Stimulated activated naive CD8-positive, alpha-beta T cell treated with anti-CD3 and anti-CD28 coated beads, Interleukin-15, Interleukin-2, amounts not matched to agents 100 ng/mL and 50 ng/mL, for 24 hours (primary cell): ENCODE results near the gene GSS.

Source experiments
- H3K27ac Mint-ChIP-seq: one replicate; pipeline ENCODE4 v1.8.0; 2021; ENCODE audit warnings: mild to moderate bottlenecking, mixed read lengths
- H3K27me3 Mint-ChIP-seq: one replicate; pipeline ENCODE4 v1.8.0; 2021; ENCODE audit warnings: mixed read lengths
- H3K36me3 Mint-ChIP-seq: one replicate; pipeline ENCODE4 v1.8.0; 2021; ENCODE audit warnings: low read depth, mixed read lengths
- H3K4me1 Mint-ChIP-seq: one replicate; pipeline ENCODE4 v1.8.0; 2021; ENCODE audit warnings: low read depth, mixed read lengths
- H3K4me3 Mint-ChIP-seq: one replicate; pipeline ENCODE4 v1.8.0; 2021; ENCODE audit warnings: mild to moderate bottlenecking, mixed read lengths
- H3K9me3 Mint-ChIP-seq: one replicate; pipeline ENCODE4 v1.8.0; 2021; ENCODE audit warnings: mixed read lengths

The GSS gene

DNA sequence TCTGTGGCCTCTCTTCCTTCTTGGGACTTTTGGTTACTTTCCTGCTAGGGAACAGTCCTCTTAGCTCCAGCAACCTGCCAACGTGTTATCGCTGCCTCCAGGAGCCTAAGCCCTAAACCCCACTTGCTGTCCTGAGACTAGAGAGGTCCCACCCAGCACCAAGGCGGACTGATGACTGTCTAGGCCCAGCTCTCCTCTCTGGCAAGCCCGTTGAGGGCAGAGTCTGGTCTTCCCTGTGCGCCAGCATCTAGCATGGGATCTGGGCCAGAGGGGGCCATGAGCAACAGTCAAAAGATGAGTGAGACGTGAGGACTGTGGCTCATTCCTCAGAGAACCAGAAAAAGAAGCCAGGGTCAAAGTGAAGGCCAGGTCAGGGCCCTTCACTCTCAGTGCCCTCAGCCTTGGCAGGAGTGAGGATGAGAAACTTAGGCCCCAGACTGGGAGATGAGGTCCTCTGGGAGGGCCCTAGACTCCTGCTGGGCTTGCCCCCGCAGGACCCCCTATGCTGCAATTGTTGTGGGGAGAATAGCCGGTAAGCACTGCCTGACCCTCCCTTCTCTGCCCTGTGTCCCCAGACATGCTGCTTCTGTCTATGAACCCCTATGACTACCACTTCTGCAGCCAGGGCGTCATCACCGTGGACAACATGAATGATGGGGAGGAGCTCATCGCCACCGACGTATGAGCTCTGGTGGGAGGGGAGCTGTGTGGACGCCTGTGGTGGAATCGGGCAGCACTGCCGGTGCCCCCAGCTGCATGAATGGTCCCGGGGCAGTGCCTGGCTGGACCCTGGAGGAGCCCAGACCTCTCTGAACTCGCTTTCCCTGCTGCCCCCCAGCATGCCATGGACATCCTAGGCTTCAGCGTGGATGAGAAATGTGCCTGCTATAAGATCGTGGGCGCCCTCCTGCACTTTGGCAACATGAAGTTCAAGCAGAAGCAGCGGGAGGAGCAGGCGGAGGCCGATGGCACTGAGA, 31.0 kb upstream of the GSS start:
- no peaks in the 10 kb centered on the region for H3K9me3 Mint-ChIP-seq
- no peak overlapping the region for H3K4me3 Mint-ChIP-seq
- no peak overlapping the region for H3K27ac Mint-ChIP-seq
- peaks cover 8% of the 10 kb centered on the region for H3K27me3 Mint-ChIP-seq
- H3K36me3 Mint-ChIP-seq = no peaks in the 10 kb centered on the region
- H3K4me1 Mint-ChIP-seq = no peaks in the 10 kb centered on the region

DNA sequence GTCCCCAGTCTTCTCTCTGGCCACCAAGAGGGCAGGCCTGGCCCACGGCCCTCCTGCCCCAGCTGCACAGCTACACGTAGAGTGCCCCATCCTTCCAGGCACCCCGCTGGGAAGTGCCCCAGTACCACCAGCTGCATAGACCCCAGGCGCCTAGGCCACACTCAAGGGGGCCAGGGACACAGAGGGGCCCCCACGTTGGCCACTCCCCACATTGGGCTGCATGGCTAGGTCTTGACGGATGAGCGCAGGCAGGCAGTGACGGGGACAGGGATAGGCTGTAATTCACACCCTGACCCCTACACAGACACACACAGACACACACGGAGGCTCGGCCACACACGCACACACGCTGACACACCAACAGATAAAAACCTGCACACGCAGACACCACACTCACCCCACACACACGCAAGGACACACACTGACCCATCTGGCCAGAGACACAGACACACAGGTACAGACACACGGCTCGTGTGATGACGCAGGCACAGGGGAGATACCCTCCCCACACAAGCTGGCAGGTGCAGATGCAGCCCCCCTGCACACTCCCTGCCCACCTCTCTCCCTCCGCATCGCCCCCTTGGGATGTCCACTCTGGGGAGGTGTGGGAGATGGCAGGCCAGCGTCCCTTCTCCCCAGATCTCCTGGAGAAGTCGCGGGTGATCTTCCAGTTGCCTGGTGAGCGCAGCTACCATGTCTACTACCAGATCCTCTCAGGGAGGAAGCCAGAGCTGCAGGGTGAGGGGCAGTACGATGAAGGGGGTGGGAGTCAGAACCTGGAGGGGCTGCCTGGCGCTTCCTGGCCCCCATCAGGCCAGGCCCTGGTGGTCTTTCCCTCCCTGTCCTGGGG, 30.1 kb upstream of the GSS start:
- Mint-ChIP-seq H3K27ac (peak overlapping the region; percentile 3), H3K27me3 (peaks cover 12% of the 10 kb centered on the region), H3K4me1 (no peaks in the 10 kb centered on the region), H3K4me3 (no peak overlapping the region), H3K9me3 (no peaks in the 10 kb centered on the region), H3K36me3 (no peaks in the 10 kb centered on the region)

DNA sequence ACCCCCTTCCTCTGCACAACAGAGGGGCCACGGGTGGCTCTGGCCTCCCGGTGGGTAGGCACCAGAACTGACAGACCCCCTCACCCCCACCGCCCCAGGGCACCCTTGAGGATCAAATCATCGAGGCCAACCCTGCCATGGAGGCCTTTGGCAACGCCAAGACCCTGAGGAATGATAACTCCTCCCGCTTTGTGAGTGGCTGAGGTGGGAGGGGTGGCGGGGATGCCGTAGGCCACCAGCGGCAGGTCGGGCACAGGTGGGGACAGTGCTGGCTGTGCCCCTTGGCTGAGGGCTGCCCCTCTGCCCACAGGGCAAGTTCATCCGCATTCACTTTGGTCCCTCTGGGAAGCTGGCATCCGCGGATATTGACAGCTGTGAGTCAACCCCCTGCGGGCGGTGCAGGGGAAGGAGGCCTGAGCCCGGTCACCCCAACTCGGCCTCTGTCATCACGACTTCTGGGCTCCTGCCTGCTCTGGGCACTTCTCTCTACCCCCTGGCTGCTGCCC, 29.2 kb upstream of the GSS start:
- no peak overlapping the region for H3K4me3 Mint-ChIP-seq
- H3K27ac Mint-ChIP-seq = peak overlapping the region; percentile 3
- H3K9me3 Mint-ChIP-seq = no peaks in the 10 kb centered on the region
- H3K27me3 Mint-ChIP-seq = peaks cover 12% of the 10 kb centered on the region
- no peaks in the 10 kb centered on the region for H3K36me3 Mint-ChIP-seq
- H3K4me1 Mint-ChIP-seq = no peaks in the 10 kb centered on the region

DNA sequence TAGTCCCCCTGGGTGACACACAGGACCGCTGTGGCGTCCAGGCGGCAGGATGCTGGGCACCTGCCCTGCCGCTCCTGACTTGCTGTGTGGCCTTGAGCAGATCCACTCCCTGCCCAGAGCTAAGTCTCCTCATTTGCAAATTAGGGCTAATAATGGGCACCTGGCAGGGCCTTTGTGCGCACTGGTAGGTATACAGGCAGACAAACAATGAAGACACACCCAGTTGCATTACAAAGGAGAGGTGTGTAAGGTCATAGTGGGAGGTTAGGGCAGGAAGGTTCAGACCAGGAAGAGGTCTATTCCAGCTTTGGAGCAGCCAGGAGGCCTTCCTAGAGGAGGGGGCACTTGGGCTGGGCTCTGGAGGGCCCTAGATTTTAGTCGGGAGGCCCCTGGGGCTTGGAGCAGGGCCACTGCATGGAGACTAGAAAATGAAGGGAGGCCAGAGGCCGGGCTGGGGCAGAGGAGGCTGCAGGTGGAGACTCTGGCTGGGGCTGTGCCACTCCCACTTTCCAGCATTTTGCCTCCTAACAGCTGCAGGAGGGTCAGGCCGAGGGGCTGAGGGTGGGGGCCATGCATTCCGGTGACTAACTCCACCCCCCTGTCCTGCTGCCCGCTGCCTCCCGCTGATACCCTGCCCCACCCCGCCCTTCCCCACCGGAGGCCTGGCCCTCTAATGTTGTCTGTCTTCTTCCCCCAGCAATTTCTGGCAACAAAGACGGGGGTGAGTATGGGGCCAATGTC, 28.6 kb upstream of the GSS start:
- H3K9me3 Mint-ChIP-seq = no peaks in the 10 kb centered on the region
- H3K4me3 Mint-ChIP-seq = no peak overlapping the region
- no peaks in the 10 kb centered on the region for H3K36me3 Mint-ChIP-seq
- no peak overlapping the region for H3K27ac Mint-ChIP-seq
- H3K27me3 Mint-ChIP-seq = peaks cover 12% of the 10 kb centered on the region
- H3K4me1 Mint-ChIP-seq = no peaks in the 10 kb centered on the region

DNA sequence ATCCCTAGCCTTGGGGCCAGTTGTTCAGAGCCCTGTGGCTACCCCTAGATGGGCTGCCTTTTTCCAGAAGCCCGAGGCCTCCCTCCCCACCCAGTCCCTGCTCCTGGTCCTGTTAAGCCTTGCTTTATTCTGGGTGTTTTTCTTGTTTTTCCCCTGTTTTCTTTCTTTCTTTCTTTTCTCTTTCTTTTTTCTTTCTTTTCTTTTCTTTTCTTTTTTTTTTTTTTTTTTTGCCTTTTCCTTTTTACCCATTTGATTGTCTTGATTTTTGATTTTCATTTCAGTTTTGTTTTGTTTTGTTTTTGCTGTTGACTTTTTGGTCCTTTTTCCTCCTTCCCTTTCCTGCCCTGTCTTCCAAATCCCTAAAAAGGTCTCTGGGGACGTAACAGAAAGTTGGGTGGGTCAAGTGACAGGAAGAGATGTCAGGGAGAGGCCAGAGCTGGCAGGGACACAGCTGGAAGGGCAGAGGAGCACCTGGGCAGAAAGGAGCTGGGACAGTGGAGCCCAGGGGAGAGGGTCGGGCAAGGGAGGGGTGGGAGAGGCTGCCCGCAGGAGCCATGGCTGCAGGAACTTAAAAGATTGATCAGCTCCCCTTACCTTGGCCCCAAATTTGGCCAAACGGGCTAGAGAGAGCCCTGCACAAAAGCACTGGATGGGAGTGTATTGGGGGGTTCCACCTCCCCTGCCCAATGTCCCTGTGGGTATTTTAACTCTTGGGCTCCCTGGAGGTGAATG, 27.6 kb upstream of the GSS start:
- Mint-ChIP-seq H3K27me3 (peaks cover 12% of the 10 kb centered on the region), H3K4me1 (no peaks in the 10 kb centered on the region), H3K4me3 (no peak overlapping the region), H3K27ac (no peak overlapping the region), H3K36me3 (no peaks in the 10 kb centered on the region), H3K9me3 (no peaks in the 10 kb centered on the region)

DNA sequence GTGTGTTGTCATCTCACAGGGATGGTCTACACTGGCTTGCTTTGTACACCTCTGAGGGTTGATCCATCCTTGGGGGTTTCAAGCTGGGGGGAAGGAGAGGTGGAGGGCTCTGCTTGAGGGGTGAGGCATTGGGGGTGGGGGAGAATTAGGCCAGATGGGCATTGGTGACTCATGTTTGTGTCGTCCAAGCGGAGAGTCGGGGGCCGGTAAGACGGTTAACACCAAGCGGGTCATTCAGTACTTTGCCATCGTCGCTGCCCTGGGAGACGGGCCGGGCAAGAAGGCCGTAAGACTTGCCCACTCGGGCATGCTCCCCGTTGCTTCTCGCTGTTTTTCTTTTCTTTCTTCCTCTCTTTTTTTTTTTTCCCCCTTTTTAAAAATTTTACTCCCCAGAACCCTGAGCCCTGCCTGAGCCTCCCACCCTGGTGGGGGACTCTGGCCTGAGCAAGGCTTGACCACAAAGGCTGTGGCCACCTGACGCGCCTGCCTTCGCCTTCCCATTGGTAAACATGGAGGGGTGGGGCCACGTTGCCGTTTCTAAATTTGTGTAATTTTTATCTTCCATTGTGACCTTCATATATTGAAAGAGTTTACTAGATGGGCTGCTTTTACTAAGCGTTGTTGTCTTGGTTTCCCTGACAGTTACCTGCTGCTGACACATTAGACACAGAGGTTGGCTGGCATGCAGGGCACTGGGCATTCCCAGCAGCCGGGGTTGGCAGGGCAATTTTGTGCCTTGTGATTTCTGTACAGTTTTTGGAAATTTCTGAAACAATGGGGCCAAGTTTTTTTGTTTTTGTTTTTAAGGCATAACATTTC, 26.9 kb upstream of the GSS start:
- H3K4me3 Mint-ChIP-seq = no peak overlapping the region
- no peaks in the 10 kb centered on the region for H3K9me3 Mint-ChIP-seq
- peaks cover 12% of the 10 kb centered on the region for H3K27me3 Mint-ChIP-seq
- no peaks in the 10 kb centered on the region for H3K4me1 Mint-ChIP-seq
- H3K27ac Mint-ChIP-seq = no peak overlapping the region
- H3K36me3 Mint-ChIP-seq = no peaks in the 10 kb centered on the region

DNA sequence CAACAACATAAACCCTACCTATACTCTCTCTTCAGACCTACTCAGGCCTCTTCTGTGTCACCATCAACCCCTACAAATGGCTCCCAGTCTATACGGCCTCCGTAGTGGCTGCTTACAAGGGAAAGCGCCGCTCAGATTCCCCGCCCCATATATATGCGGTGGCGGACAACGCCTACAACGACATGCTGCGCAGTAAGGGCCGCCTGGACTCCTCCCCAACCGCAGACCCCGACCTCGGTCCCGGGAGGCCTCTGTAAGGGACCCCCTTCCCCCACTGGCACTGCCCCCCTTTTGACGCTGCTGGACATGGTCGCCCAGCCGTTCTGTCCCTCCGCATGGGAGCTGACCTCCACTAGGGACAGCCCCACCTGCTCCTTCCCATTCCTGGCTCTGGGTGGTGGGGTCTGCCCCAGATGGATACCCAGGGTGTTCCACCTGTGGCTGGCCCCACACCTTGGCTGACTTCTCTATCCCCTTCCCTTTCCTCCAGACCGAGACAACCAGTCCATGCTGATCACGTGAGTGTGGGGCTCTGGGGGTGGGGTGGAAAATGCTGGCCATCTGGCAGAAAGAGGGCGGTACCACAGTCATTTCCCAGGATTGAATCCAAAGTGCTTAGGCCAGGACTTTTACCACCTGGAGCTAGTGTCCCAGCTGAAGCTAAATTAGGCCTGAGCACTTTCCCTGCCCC, 25.1 kb upstream of the GSS start:
- H3K27ac Mint-ChIP-seq = no peak overlapping the region
- H3K36me3 Mint-ChIP-seq = no peaks in the 10 kb centered on the region
- H3K4me1 Mint-ChIP-seq = no peaks in the 10 kb centered on the region
- H3K9me3 Mint-ChIP-seq = no peaks in the 10 kb centered on the region
- no peak overlapping the region for H3K4me3 Mint-ChIP-seq
- H3K27me3 Mint-ChIP-seq = peaks cover 19% of the 10 kb centered on the region

DNA sequence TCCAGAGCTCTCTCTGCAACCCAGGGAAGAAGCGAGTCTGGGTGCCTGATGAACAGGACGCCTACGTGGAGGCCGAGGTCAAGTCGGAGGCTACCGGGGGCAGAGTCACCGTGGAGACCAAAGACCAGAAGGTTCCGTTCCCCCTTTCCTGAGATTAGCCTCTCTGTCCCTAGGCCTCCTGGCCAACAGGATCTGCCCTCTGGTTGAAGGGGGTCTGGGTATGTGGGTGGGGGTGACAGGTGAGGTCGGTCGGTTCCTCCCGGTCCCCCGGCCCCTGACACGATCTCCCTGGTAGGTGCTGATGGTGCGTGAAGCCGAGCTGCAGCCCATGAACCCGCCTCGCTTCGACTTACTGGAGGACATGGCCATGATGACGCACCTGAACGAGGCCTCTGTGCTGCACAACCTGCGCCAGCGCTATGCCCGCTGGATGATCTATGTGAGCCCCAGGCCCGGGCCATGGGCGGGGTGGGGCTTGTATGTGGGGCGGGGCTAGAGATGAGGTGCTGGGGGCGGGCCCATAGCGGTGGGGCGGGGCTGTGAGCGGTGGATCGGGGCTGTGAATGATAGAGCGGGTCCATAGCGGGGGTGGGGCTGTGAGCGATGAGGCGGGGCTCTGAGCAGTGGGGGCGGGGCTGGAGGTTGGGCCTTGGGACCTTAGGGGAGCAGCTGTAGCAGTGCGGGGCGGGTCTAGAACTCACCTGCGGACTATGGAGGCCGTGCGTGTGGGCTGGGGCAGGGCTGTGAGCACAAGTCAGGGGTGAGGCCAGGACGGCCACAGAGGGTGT, 24.0 kb upstream of the GSS start:
- Mint-ChIP-seq H3K27ac (no peak overlapping the region), H3K27me3 (peaks cover 19% of the 10 kb centered on the region)

DNA sequence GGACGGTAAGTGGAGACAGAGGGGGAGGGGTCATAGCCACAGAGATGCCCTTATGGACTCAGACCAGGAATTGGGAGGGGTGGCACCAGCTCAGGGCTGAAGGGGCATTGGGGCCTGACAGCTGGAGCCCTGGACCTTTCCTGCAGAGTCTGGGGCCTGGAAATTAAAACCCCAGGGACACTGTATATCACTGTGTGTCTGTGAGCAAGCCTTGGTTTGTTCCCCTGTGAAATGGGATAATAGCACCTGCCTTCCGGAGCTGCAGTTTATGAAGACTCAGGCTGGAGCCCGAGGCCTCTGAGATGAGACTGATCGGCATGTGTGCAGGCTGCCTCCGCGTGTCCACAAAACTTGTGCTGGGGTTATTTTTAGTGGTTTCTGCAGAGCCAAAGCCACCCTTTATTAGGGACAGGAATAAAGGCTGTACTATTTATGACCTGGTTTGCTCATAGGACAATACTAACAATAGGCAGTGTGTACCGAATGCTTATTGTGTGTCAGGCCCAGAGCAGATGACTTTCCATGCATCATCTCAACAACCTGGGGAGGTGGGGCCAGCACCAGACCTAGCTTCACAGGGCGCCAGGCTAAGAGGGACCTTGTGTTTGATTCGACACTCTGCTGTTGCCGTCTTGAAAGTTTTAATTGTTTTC, 22.6 kb upstream of the GSS start:
- Mint-ChIP-seq H3K27me3 (peaks cover 18% of the 10 kb centered on the region), H3K27ac (no peak overlapping the region), H3K4me3 (no peak overlapping the region), H3K36me3 (no peaks in the 10 kb centered on the region), H3K4me1 (no peaks in the 10 kb centered on the region), H3K9me3 (no peaks in the 10 kb centered on the region)

More for the DNA sequence above, 24.0 kb upstream of the GSS start:
- Mint-ChIP-seq H3K9me3 (no peaks in the 10 kb centered on the region), H3K36me3 (no peaks in the 10 kb centered on the region), H3K4me3 (no peak overlapping the region), H3K4me1 (no peaks in the 10 kb centered on the region)

DNA sequence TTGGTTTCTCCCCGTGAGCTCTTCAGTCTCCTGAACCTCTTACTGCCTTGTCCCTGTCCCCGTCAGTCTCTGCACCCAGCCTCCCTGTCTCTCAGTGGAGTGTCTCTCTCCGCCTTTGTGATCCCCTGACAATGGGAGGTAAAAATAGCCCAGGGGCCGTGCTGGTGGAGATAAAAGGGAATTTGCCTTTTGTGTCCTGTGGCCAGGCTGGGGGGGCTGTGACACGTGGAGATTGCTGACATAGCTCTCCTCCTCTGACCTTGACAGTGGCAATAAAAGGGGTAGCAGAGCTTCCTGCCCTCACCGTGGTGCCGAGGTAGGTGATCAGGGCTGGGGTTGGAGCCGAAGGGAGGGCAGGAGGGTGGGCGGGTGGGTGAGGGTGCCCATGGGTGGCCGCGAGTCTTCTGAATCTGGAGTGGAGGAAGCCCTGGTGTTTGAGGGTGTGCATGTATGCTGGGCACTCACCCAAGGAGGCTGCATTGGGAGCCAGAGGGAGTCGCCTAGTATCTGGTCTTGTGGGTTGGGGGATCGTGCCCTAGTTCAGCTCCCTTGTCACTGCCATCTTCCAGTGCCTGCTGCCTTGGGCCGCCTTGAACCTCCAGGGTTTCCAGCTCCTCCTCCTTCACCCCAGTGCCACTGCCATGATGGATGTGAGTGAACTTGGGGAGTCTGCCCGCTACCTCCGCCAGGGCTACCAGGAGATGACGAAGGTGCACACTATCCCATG, 21.9 kb upstream of the GSS start:
- H3K27ac Mint-ChIP-seq = no peak overlapping the region
- no peak overlapping the region for H3K4me3 Mint-ChIP-seq
- H3K36me3 Mint-ChIP-seq = no peaks in the 10 kb centered on the region
- H3K9me3 Mint-ChIP-seq = no peaks in the 10 kb centered on the region
- peaks cover 16% of the 10 kb centered on the region for H3K27me3 Mint-ChIP-seq
- no peaks in the 10 kb centered on the region for H3K4me1 Mint-ChIP-seq

DNA sequence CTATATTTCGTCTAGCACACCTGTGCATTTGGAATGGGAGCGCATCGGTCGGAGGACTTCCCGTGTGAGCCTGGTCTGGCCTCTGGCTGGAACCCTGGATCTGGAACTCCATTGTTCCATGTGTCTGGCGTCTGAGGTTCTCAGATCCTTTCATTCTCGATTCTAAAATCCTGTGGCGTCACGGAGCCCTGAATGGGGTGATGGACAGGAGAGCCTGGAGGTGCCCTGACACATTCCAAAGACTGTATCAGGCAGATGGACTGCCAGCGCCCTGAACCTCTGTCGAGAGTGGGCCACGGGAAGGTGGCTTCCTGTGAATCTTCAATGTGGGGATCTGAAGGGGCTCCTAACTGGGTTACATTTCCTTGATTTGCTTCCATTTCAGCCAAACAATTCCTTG, 20.7 kb upstream of the GSS start:
- no peak overlapping the region for H3K4me3 Mint-ChIP-seq
- H3K27ac Mint-ChIP-seq = no peak overlapping the region
- H3K9me3 Mint-ChIP-seq = no peaks in the 10 kb centered on the region
- H3K27me3 Mint-ChIP-seq = peaks cover 10% of the 10 kb centered on the region
- no peaks in the 10 kb centered on the region for H3K4me1 Mint-ChIP-seq
- no peaks in the 10 kb centered on the region for H3K36me3 Mint-ChIP-seq

DNA sequence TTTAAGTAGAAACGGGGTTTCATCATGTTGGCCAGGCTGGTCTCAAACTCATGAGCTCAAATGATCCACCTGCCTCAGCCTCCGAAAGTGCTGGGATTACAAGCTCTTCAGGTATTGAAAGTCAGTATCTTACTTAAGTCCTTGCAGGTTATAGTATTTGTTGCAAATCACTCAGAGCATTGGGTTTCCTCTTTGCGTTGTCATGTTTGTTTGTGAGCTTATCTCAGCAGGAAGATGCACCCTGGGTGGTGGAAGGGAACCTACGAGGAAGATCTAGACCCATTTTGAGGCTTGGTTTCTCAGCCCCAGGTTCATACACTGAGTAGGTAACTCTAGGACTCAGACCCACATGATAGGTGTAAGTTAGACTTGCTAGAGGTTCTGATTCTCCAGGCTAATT, 18.6 kb upstream of the GSS start:
- H3K27ac Mint-ChIP-seq = no peak overlapping the region
- H3K9me3 Mint-ChIP-seq = no peaks in the 10 kb centered on the region
- H3K27me3 Mint-ChIP-seq = peaks cover 8% of the 10 kb centered on the region
- H3K36me3 Mint-ChIP-seq = no peaks in the 10 kb centered on the region
- H3K4me1 Mint-ChIP-seq = no peaks in the 10 kb centered on the region
- no peak overlapping the region for H3K4me3 Mint-ChIP-seq
